Immature natural killer cell (primary cell): Measurements from ENCODE around the gene CRKL. TPM values are rescaled to one million over a fixed set of nuclear protein-coding genes. Genes with fewer than 3 reads are reported as not detected.
"Not testable (repeated sequence)": the region's sequence is repeated elsewhere in the genome, so short reads cannot be mapped to it uniquely, and the experiment has no call there.

Experiments
- DNase-seq, 3 donors: peaks; one replicate each; pipeline ENCODE4 v3.0.0; 2022; ENCODE audit warnings: mixed read lengths in 1 of 3
- H3K27ac Mint-ChIP-seq, 6 donors: one replicate each; pipeline ENCODE4 v1.8.0; 2020; ENCODE audit warnings: mixed read lengths in 6 of 6, mild to moderate bottlenecking in 5 of 6, inconsistent platforms in 4 of 6, moderate library complexity in 3 of 6
- H3K27me3 Mint-ChIP-seq, 3 donors: one replicate each; pipeline ENCODE4 v1.8.0; 2020 to 2021; ENCODE audit warnings: low read depth in 3 of 3, mild to moderate bottlenecking in 3 of 3, mixed read lengths in 3 of 3, moderate library complexity in 3 of 3, inconsistent platforms in 1 of 3
- H3K36me3 Mint-ChIP-seq, 3 donors: one replicate each; pipeline ENCODE4 v1.8.0; 2020; ENCODE audit warnings: mixed read lengths in 3 of 3, inconsistent platforms in 2 of 3, mild to moderate bottlenecking in 2 of 3
- H3K4me1 Mint-ChIP-seq, 2 donors: one replicate each; pipeline ENCODE4 v1.8.0; 2020; ENCODE audit warnings: inconsistent platforms in 2 of 2, mild to moderate bottlenecking in 2 of 2, mixed read lengths in 2 of 2, moderate library complexity in 1 of 2
- H3K4me3 Mint-ChIP-seq, 5 donors: one replicate each; pipeline ENCODE4 v1.8.0; 2020; ENCODE audit warnings: mild to moderate bottlenecking in 5 of 5, mixed read lengths in 5 of 5, inconsistent platforms in 3 of 5, moderate library complexity in 3 of 5
- H3K9me3 Mint-ChIP-seq, 6 donors: one replicate each; pipeline ENCODE4 v1.8.0; 2020; ENCODE audit warnings: mild to moderate bottlenecking in 6 of 6, mixed read lengths in 6 of 6, inconsistent platforms in 4 of 6, moderate library complexity in 3 of 6
- polyA plus RNA-seq, 3 donors: library from polyadenylated mRNA; unstranded; fragments of 300-500 nt; fragmentation: Illumina TruSeq; gene quantifications; one replicate each; pipeline ENCODE4 v1.2.3, GENCODE V29; 2021

The CRKL gene
- polyA plus RNA-seq, 3 donors from 2014 or later = 26.7 to 50.7 (median 43.1) TPM

- DNase-seq, H3K36me3 Mint-ChIP-seq, H3K4me3 Mint-ChIP-seq, H3K27me3 Mint-ChIP-seq, H3K9me3 Mint-ChIP-seq: not testable (repeated sequence)
- Mint-ChIP-seq H3K4me1 (peaks cover 64 to 66% of the 10 kb centered on the region in 2 donors), H3K27ac (peak overlapping the region in 1 of 6 donors; percentile 10)
These were observed 13.2 kb downstream of the CRKL start for GRCh38 chr22:20930435-20930834.

GRCh38 chr22:20931126-20931654 lies 14.0 kb downstream of the CRKL start:
- H3K27ac Mint-ChIP-seq = peak overlapping the region in 2 of 6 donors; percentile 41 to 74
- no peak for DNase-seq
- peaks cover 0 to 4% (median 0%) of the 10 kb centered on the region in 3 donors for H3K27me3 Mint-ChIP-seq
- no peak overlapping the region for H3K4me3 Mint-ChIP-seq
- peaks cover 3 to 4% (median 3%) of the 10 kb centered on the region in 3 donors for H3K36me3 Mint-ChIP-seq
- peaks cover 61 to 64% of the 10 kb centered on the region in 2 donors for H3K4me1 Mint-ChIP-seq
- no peaks in the 10 kb centered on the region for H3K9me3 Mint-ChIP-seq

GRCh38 chr22:20933910-20934309 lies 16.7 kb downstream of the CRKL start:
- Mint-ChIP-seq H3K9me3 (no peaks in the 10 kb centered on the region), H3K27ac (peak overlapping the region in 1 of 6 donors; percentile 45), H3K27me3 (peaks cover 0 to 4% (median 0%) of the 10 kb centered on the region in 3 donors), H3K4me1 (peaks cover 73 to 74% of the 10 kb centered on the region in 2 donors), H3K4me3 (no peak overlapping the region), H3K36me3 (peaks cover 3 to 10% (median 7%) of the 10 kb centered on the region in 3 donors)
- no peak for DNase-seq

- DNase-seq, H3K36me3 Mint-ChIP-seq, H3K9me3 Mint-ChIP-seq, H3K27me3 Mint-ChIP-seq: not testable (repeated sequence)
- peak overlapping the region in 1 of 6 donors; percentile 46 for H3K27ac Mint-ChIP-seq
- H3K4me3 Mint-ChIP-seq = peak overlapping the region in 2 of 5 donors; percentile 15 to 21
- H3K4me1 Mint-ChIP-seq = peaks cover 77 to 78% of the 10 kb centered on the region in 2 donors
These were observed 17.8 kb downstream of the CRKL start for GRCh38 chr22:20935049-20935448.

- not testable (repeated sequence) for H3K9me3 Mint-ChIP-seq, H3K36me3 Mint-ChIP-seq, H3K27me3 Mint-ChIP-seq, DNase-seq
- Mint-ChIP-seq H3K27ac (peak overlapping the region in 2 of 6 donors; percentile 34 to 63), H3K4me3 (peak overlapping the region in 2 of 5 donors; percentile 48 to 60), H3K4me1 (peaks cover 79 to 82% of the 10 kb centered on the region in 2 donors)
These were observed 18.8 kb downstream of the CRKL start for GRCh38 chr22:20935780-20936539.

GRCh38 chr22:20937031-20937793 lies 20.0 kb downstream of the CRKL start:
- H3K4me1 Mint-ChIP-seq = peaks cover 81 to 85% of the 10 kb centered on the region in 2 donors
- peak overlapping the region; percentile 34 to 61 (median 55) for H3K4me3 Mint-ChIP-seq
- no peaks in the 10 kb centered on the region for H3K9me3 Mint-ChIP-seq
- peak overlapping the region; percentile 30 to 76 (median 70) for H3K27ac Mint-ChIP-seq
- DNase-seq = no peak
- peaks cover 3 to 10% (median 7%) of the 10 kb centered on the region in 3 donors for H3K36me3 Mint-ChIP-seq
- H3K27me3 Mint-ChIP-seq = peaks cover 0 to 6% (median 0%) of the 10 kb centered on the region in 3 donors

GRCh38 chr22:20937794-20938671 lies 20.8 kb downstream of the CRKL start:
- H3K36me3 Mint-ChIP-seq = peaks cover 3 to 10% (median 7%) of the 10 kb centered on the region in 3 donors

GRCh38 chr22:20939457-20940185 lies 22.4 kb downstream of the CRKL start:
- H3K9me3 Mint-ChIP-seq, H3K27me3 Mint-ChIP-seq, H3K36me3 Mint-ChIP-seq, DNase-seq: not testable (repeated sequence)
- H3K27ac Mint-ChIP-seq = peak overlapping the region in 5 of 6 donors; percentile 6 to 58 (median 23)
- peaks cover 86 to 87% of the 10 kb centered on the region in 2 donors for H3K4me1 Mint-ChIP-seq
- peak overlapping the region in 3 of 5 donors; percentile 26 to 60 (median 38) for H3K4me3 Mint-ChIP-seq

More at GRCh38 chr22:20937794-20938671, 20.8 kb downstream of the CRKL start:
- Mint-ChIP-seq H3K4me3 (peak overlapping the region; percentile 6 to 61 (median 40)), H3K4me1 (peaks cover 81 to 88% of the 10 kb centered on the region in 2 donors), H3K27ac (peak overlapping the region in 3 of 6 donors; percentile 23 to 76 (median 58)), H3K27me3 (peaks cover 0 to 6% (median 2%) of the 10 kb centered on the region in 3 donors), H3K9me3 (no peaks in the 10 kb centered on the region)
- no peak for DNase-seq

GRCh38 chr22:20940186-20940651 lies 23.0 kb downstream of the CRKL start:
- H3K27ac Mint-ChIP-seq = peak overlapping the region in 4 of 6 donors; percentile 5 to 68 (median 40)
- H3K9me3 Mint-ChIP-seq = no peaks in the 10 kb centered on the region
- peak overlapping the region in 2 of 5 donors; percentile 12 to 60 for H3K4me3 Mint-ChIP-seq
- H3K36me3 Mint-ChIP-seq = peaks cover 0 to 6% (median 3%) of the 10 kb centered on the region in 3 donors
- DNase-seq = no peak
- H3K4me1 Mint-ChIP-seq = peaks cover 86 to 89% of the 10 kb centered on the region in 2 donors
- peaks cover 0 to 4% (median 2%) of the 10 kb centered on the region in 3 donors for H3K27me3 Mint-ChIP-seq

GRCh38 chr22:20940904-20941385 lies 23.7 kb downstream of the CRKL start:
- peaks cover 0 to 4% (median 2%) of the 10 kb centered on the region in 3 donors for H3K27me3 Mint-ChIP-seq
- peak overlapping the region; percentile 0 to 75 (median 51) for H3K27ac Mint-ChIP-seq
- H3K36me3 Mint-ChIP-seq = peaks cover 0 to 6% (median 3%) of the 10 kb centered on the region in 3 donors

GRCh38 chr22:20942203-20942902 lies 25.1 kb downstream of the CRKL start:
- not testable (repeated sequence) for H3K9me3 Mint-ChIP-seq, DNase-seq, H3K27me3 Mint-ChIP-seq, H3K36me3 Mint-ChIP-seq
- Mint-ChIP-seq H3K27ac (peak overlapping the region in 3 of 6 donors; percentile 35 to 49 (median 43)), H3K4me3 (peak overlapping the region in 3 of 5 donors; percentile 8 to 45 (median 28)), H3K4me1 (peaks cover 89 to 93% of the 10 kb centered on the region in 2 donors)

More at GRCh38 chr22:20940904-20941385, 23.7 kb downstream of the CRKL start:
- H3K4me3 Mint-ChIP-seq = peak overlapping the region in 3 of 5 donors; percentile 12 to 60 (median 33)
- DNase-seq = no peak
- no peaks in the 10 kb centered on the region for H3K9me3 Mint-ChIP-seq
- H3K4me1 Mint-ChIP-seq = peaks cover 89 to 93% of the 10 kb centered on the region in 2 donors
